Activated effector memory CD4-positive, alpha-beta T cell treated with anti-CD3 and anti-CD28 coated beads, Interleukin-2, amount 50 U/mL, for 16 hours (primary cell): Measurements from ENCODE around the gene HBG2.
"Not testable (repeated sequence)": the region's sequence is repeated elsewhere in the genome, so short reads cannot be mapped to it uniquely, and the experiment has no call there.

Experiments used
- DNase-seq: peaks from one replicate; pipeline ENCODE4 v3.0.0-alpha.2; 2020

HBG2 gene

GRCh38 chr11:5280582-5281102 is 26.1 kb upstream of the HBG2 start:
- no peak for DNase-seq

- DNase-seq, result no peak
Measured at GRCh38 chr11:5279471-5280090, 25.0 kb upstream of the HBG2 start.

- no peak for DNase-seq
Measured at GRCh38 chr11:5277807-5278382, 23.3 kb upstream of the HBG2 start.

DNA sequence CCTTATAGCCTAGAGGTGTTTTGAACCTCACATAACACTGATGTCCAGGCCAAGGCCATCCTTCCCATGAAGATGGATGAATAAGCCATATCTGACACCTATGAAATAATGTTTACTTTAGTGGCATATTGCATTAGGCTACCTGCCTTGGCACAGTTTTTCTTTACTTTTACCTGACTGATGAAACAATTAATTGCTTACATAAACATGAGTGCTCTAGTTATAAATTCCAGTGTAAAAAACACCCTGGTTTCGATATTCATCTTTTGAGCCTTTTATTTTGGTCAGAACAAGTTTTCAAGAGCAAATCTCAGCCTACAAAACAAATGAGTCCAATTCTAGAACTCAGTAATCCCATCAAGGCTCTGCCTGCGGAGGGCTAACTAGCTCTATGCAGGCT is 22.1 kb upstream of the HBG2 start:
- DNase-seq, result no peak

- DNase-seq, result no peak
Measured at GRCh38 chr11:5275369-5276110, 21.0 kb upstream of the HBG2 start.

DNA sequence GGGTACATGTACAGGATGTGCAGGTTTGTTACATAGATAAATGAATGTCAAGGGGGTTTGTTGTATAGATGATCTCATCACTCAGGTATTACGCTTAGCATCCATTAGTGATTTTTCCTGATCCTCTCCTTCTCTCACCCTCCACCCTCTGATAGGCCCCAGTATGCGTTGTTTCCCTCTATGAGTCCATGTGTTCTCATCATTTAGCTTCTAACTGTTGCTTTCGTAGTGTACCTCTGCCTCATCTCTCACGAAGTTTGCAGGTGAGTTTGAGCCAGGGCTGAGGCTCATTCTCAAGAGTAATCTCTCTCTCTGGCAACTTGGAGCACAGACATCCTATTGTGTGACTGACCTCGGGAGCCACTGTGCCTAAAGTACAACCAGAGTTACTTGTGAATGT is 19.8 kb upstream of the HBG2 start:
- DNase-seq, result no peak

DNA sequence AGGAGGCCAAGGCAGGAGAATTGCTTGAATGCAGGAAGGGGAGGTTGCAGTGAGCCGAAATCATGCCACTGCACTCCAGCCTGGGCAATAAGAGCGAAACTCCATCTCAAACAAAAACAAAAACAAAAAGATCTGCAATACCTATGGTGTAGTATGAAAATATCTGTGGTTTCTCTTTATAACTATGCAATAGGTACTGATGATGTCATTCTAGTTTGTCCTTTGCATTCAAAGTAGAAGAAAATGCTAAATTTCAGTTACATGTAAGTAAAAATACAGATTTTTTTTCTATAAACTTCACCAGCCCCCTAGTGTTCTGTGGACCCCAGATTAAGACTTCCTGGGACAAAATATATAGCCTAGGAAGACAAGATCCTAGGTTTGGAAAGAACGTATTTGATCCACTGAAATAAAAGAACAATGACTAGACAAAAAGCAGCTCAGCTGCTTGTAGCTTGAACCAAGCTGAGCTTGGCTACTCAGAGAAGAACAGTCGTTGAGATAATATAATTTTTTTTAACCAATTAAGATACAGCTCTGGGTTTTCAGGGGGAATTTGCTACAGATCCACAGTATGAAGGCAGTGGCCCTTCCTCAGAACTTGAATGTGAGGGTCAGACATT is 17.9 kb upstream of the HBG2 start:
- no peak for DNase-seq

DNA sequence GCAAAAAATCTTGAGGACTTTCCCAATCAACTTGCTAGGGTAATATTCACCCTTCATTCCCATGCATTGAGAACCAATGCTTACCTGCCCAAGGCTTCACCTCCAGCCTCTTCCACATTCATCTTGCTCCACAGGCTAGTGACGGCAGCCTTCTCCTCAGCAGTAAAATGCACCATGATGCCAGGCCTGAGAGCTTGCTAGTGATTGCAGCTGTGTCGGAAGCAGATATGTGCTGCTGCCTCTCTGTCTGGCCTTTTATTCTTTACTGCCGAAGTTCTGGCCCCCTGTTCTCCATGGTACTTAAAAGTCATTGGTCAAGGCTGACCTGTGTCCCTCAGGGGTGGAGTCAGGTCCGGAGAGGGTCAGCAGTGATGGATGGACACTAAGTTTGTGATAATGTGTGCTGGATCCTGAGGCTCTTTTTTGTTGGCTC is 15.2 kb upstream of the HBG2 start, which contains the start of gene HBE1:
TSS of gene HBE1 (minus strand) at position 231 of the 433 bp plus-strand sequence. CDS start at position 176, 55 bp downstream.
- no peak for DNase-seq

- DNase-seq, result no peak
Measured at GRCh38 chr11:5267033-5267563, 12.5 kb upstream of the HBG2 start.

DNA sequence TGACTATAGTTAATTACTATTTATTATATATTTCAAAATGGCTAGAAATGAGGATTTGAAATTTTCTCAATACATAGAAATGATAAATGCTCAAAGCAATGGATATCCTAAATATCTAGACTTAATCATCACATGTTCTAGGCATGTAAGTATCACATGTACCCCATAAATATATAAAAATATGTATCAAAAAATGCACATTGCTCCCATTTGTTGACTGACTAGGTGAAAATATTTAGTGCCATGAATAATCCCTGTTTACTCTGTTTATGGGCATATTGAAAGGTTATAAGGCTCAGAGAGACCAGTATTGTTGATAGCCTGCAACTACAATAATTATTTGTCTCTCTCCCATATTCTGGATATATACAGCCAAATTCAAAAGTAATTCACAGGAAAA is 12.0 kb upstream of the HBG2 start:
- DNase-seq, result no peak

- no peak for DNase-seq
Measured at GRCh38 chr11:5265832-5266231, 11.3 kb upstream of the HBG2 start.

DNA sequence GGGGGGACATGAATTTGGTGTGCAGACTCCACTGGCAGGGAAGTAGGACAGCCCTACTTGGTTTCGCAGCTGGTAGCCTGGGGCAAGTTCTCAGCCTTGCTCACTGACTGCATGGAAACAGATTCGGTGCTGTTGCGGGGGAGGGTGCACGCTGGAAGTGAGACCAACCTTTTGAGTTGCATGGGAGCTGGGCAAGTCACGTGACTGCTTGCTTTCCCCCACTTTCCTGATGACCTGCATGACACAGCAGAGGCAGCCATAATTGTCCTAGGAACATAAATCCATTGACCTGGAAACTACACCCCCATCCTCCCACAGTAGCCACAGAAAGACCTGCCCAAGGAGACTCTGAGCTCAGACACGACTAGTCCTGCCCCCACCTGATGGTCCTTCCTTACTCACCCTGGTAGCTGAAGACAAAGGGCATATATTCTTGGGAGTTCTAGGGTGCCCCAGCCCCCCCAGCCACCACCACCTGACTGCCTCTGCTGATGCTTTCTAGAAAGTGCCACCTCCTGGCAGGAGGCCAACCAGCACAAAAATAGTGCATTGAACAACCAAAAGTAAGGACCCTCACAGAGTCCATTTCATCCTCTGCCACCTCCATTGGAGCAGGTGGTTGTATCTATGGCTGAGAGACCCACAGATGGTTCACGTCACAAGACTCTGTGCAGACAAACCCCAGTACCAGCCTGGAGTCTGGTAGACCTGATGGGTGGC is 4.1 kb upstream of the HBG2 start:
- no peak for DNase-seq

DNA sequence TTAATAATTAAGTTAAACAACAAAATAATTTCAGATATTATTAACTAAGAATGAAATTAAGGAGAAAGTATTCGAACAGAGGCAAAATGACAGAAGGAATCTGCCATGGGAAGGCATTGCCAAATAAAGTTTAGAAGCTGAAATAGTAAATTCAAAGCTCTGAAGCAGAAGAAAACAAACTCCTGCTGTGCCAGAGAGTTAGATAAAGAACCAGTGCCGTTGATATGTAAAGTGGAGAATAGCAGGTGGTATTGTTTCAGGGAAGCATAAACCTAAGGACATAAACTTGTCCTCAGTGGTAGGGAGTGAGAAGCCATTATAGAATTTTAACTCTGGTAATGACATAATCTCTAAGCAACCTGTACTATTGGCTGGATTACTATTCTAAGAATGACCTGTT is 2.7 kb upstream of the HBG2 start:
- no peak for DNase-seq

- not testable (repeated sequence) for DNase-seq
Measured at GRCh38 chr11:5254023-5254422, 558 bp downstream of the HBG2 start.

GRCh38 chr11:5253440-5253839 is 1.1 kb downstream of the HBG2 start:
- DNase-seq, result not testable (repeated sequence)

DNA sequence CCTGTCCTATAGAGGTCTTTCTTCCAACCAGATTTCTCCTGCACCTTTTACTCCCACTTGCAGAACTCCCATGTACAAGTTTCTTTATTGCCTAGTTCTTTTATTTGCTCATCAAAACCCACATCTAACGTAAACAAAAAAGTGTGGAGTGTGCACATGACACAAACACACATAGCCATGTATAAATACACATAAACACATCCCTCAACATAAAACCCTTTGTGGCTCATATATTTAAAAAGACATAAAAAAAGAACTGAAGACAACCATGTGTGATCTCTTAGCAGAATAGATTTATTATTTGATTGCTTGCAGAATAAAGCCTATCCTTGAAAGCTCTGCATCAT is 1.7 kb downstream of the HBG2 start:
- DNase-seq, result no peak

- DNase-seq, result no peak
Measured at GRCh38 chr11:5252192-5252918, 2.2 kb downstream of the HBG2 start.

GRCh38 chr11:5251746-5252145 is 2.8 kb downstream of the HBG2 start:
- no peak for DNase-seq

- no peak for DNase-seq
Measured at GRCh38 chr11:5250543-5251204, 3.9 kb downstream of the HBG2 start.

- not testable (repeated sequence) for DNase-seq
Measured at GRCh38 chr11:5249807-5250396, 4.7 kb downstream of the HBG2 start, which contains the start of gene HBG1. TSS of gene HBG1 (minus strand) at chr11:5249857. CDS start at chr11:5249804, 53 bp downstream.

DNA sequence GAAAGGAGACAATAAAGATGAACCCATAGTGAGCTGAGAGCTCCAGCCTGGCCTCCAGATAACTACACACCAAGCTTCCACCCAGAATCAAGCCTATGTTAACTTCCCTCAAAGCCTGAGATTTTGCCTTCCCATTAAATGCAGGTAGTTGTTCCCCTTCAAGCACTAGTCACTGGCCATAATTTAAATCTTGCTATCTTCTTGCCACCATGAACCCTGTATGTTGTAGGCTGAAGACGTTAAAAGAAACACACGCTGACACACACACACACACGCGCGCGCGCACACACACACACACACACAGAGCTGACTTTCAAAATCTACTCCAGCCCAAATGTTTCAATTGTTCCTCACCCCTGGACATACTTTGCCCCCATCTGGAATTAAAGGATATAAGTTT is 6.1 kb downstream of the HBG2 start:
- DNase-seq, result not testable (repeated sequence)
